COR-L47 (cell line): ENCODE measurements around the gene SLC25A21.
"Not testable (repeated sequence)": the region's sequence is repeated elsewhere in the genome, so short reads cannot be mapped to it uniquely, and the experiment has no call there.

ENCODE experiments used
- DNase-seq: peaks from one replicate; lab custom pipeline; 2025; lab: John Stamatoyannopoulos, UW

The SLC25A21 gene

GRCh38 chr14:36869125-36869524 lies 303.3 kb downstream of the SLC25A21 start:
- no peak for DNase-seq

GRCh38 chr14:36866867-36867266 lies 305.5 kb downstream of the SLC25A21 start:
- DNase-seq: no peak

- DNase-seq: no peak
Observed at GRCh38 chr14:36863271-36863670, 309.1 kb downstream of the SLC25A21 start.

- not testable (repeated sequence) for DNase-seq
Observed at GRCh38 chr14:36862237-36862636, 310.2 kb downstream of the SLC25A21 start.

GRCh38 chr14:36860831-36861230 lies 311.6 kb downstream of the SLC25A21 start:
- DNase-seq: no peak

- DNase-seq: no peak
Observed at GRCh38 chr14:36859119-36859518, 313.3 kb downstream of the SLC25A21 start.

- no peak for DNase-seq
Observed at GRCh38 chr14:36857842-36858445, 314.5 kb downstream of the SLC25A21 start.

GRCh38 chr14:36857136-36857535 lies 315.3 kb downstream of the SLC25A21 start:
- peak; percentile 71 for DNase-seq

GRCh38 chr14:36856095-36856878 lies 316.1 kb downstream of the SLC25A21 start:
- DNase-seq: no peak

GRCh38 chr14:36855396-36855795 lies 317.0 kb downstream of the SLC25A21 start:
- no peak for DNase-seq

GRCh38 chr14:36852981-36853691 lies 319.3 kb downstream of the SLC25A21 start:
- no peak for DNase-seq

- no peak for DNase-seq
Observed at GRCh38 chr14:36848213-36848612, 324.2 kb downstream of the SLC25A21 start.

GRCh38 chr14:36847366-36847765 lies 325.0 kb downstream of the SLC25A21 start:
- DNase-seq: no peak

GRCh38 chr14:36845356-36846012 lies 326.9 kb downstream of the SLC25A21 start:
- no peak for DNase-seq

- DNase-seq: no peak
Observed at GRCh38 chr14:36844443-36845195, 327.8 kb downstream of the SLC25A21 start.

GRCh38 chr14:36843410-36843809 lies 329.0 kb downstream of the SLC25A21 start:
- DNase-seq: no peak

- peak; percentile 40 for DNase-seq
Observed at GRCh38 chr14:36835128-36835527, 337.3 kb downstream of the SLC25A21 start.

- DNase-seq: no peak
Observed at GRCh38 chr14:36834293-36834692, 338.1 kb downstream of the SLC25A21 start.

GRCh38 chr14:36829547-36829946 lies 342.9 kb downstream of the SLC25A21 start:
- DNase-seq: no peak

- no peak for DNase-seq
Observed at GRCh38 chr14:36827861-36828260, 344.5 kb downstream of the SLC25A21 start.

GRCh38 chr14:36826614-36827013 lies 345.8 kb downstream of the SLC25A21 start:
- DNase-seq: no peak

GRCh38 chr14:36824854-36825253 lies 347.6 kb downstream of the SLC25A21 start:
- DNase-seq: no peak
